ENCODE measurements around the gene PIGN.
A peak's percentile ranks its signal among the peaks of the same experiment; 100 is the strongest.

Gene PIGN

DNA sequence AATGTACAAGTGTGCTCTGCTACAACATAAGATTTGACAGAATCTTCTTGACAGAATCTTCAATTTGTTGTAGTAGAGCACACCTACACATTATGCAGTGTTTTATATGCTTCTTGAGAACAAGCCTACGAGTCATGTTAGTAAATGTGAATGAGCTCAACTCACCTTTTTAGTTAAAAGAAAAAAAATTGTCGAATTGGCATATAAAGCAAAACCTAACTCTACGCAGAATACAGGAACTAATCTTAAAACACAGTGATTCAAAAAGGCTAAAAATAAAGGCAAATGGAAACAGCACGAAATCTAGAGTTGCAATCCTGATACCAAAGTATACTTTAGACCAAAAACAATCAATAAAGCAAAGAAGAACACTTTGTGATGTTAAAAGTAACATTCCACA lies 87.9 kb downstream of the PIGN start:
- no peak for DNase-seq (ENCODE audit: low read depth)
- TF ChIP-seq MYC (IDR thresholded peaks at IDR 0.05; ENCODE audit: low read depth, low read length) = no peak
- no peak for TF ChIP-seq MAX (IDR thresholded peaks at IDR 0.05; ENCODE audit: low read depth, low read length)
- TF ChIP-seq POLR2A (IDR thresholded peaks at IDR 0.05; ENCODE audit: extremely low read depth, insufficient read length) = no peak
- TF ChIP-seq, protein P1, sequence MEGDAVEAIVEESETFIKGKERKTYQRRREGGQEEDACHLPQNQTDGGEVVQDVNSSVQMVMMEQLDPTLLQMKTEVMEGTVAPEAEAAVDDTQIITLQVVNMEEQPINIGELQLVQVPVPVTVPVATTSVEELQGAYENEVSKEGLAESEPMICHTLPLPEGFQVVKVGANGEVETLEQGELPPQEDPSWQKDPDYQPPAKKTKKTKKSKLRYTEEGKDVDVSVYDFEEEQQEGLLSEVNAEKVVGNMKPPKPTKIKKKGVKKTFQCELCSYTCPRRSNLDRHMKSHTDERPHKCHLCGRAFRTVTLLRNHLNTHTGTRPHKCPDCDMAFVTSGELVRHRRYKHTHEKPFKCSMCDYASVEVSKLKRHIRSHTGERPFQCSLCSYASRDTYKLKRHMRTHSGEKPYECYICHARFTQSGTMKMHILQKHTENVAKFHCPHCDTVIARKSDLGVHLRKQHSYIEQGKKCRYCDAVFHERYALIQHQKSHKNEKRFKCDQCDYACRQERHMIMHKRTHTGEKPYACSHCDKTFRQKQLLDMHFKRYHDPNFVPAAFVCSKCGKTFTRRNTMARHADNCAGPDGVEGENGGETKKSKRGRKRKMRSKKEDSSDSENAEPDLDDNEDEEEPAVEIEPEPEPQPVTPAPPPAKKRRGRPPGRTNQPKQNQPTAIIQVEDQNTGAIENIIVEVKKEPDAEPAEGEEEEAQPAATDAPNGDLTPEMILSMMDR (IDR thresholded peaks at IDR 0.05; ENCODE audit: low read depth, low read length) = no peak
- H3K4me3 ChIP-seq (ENCODE audit: low read depth, low read length) = no peak overlapping the region

GRCh38 chr18:62097698-62098097 lies 89.2 kb downstream of the PIGN start:
- no peak for TF ChIP-seq POLR2A (IDR thresholded peaks at IDR 0.05; ENCODE audit: extremely low read depth, insufficient read length)
- no peak overlapping the region for H3K4me3 ChIP-seq (ENCODE audit: low read depth, low read length)
- DNase-seq (ENCODE audit: low read depth) = no peak

DNA sequence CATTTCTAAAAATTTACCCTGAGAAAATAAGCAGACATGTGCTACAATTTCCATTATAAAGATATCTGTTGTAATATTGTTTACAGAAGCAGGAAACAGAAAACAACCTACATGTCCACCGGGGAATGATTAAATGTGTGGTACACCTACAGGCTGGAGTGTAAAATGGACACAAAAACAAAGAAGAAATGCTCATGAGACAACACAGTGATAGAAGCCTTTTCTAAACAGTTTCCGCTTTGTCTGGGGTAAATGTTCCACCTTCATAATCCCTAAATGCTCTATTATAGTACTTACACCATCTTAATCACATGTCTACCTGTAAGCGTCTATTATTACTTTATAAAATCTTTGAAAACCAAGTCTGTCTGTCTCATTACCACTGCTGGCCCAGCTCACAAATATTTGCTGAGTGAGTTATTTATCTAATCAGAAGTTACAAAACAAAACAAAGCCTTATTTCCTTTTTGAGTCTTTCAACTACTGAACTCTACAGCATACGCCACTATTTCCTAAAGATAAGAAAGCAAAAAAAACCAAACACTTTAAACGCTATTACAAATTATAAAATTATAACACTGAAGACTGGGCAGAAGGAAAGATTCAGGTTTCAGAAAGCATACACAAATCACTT lies 95.3 kb downstream of the PIGN start:
- no peak overlapping the region for H3K4me3 ChIP-seq (ENCODE audit: low read depth, low read length)
- DNase-seq (ENCODE audit: low read depth) = no peak
- TF ChIP-seq MAX (IDR thresholded peaks at IDR 0.05; ENCODE audit: low read depth, low read length) (no peak), MYC (IDR thresholded peaks at IDR 0.05; ENCODE audit: low read depth, low read length) (no peak)

DNA sequence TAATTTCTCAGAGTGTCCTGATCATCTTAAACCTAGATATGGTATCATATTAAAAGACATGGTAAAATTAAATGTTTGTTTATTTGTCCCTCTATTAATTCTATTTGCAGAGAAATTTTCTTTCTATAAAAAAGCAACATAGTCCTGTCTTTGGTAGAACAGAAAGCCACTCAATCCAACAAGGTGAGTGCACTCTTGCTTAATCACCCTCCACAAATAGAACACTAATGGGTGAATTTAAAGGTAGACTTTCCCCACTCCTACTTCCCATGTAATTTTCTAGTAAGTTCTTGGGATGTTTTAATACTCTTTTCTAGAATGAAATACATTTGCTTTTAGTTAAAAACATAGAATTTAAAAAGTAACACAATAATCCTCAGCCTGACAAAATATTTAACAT lies 97.7 kb downstream of the PIGN start:
- DNase-seq (ENCODE audit: low read depth) = no peak
- TF ChIP-seq MYC (IDR thresholded peaks at IDR 0.05; ENCODE audit: low read depth, low read length) (no peak), POLR2A (IDR thresholded peaks at IDR 0.05; ENCODE audit: extremely low read depth, insufficient read length) (no peak), MAX (IDR thresholded peaks at IDR 0.05; ENCODE audit: low read depth, low read length) (no peak)
- TF ChIP-seq, protein P1 (IDR thresholded peaks at IDR 0.05; ENCODE audit: low read depth, low read length) = no peak
- no peak overlapping the region for H3K4me3 ChIP-seq (ENCODE audit: low read depth, low read length)

DNA sequence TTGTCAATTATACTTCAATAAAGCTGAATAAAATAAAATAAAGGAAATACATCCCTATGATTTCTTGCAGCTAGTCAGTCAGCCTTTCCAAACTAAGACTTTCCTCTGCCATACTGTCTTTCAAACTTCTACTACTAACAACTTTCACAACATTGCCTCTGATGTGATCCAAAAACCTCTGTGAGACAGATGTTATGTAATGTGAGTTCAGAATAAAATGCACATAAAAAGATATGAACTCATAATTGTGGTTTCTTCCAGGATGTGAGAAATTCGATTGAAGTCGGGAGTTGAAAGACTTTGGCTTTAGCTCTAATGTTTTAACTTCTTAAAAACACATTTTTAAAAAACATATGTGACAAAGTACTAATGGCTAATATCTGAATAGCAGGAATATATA lies 98.7 kb downstream of the PIGN start:
- no peak overlapping the region for H3K4me3 ChIP-seq (ENCODE audit: low read depth, low read length)
- TF ChIP-seq, protein P1 (IDR thresholded peaks at IDR 0.05; ENCODE audit: low read depth, low read length) = no peak
- TF ChIP-seq MYC (IDR thresholded peaks at IDR 0.05; ENCODE audit: low read depth, low read length) = no peak
- no peak for TF ChIP-seq MAX (IDR thresholded peaks at IDR 0.05; ENCODE audit: low read depth, low read length)
- no peak for TF ChIP-seq POLR2A (IDR thresholded peaks at IDR 0.05; ENCODE audit: extremely low read depth, insufficient read length)
- no peak for DNase-seq (ENCODE audit: low read depth)

GRCh38 chr18:62085756-62086155 lies 101.1 kb downstream of the PIGN start:
- peak; percentile 58 for DNase-seq (ENCODE audit: low read depth)
- TF ChIP-seq MYC (IDR thresholded peaks at IDR 0.05; ENCODE audit: low read depth, low read length) (no peak), POLR2A (IDR thresholded peaks at IDR 0.05; ENCODE audit: extremely low read depth, insufficient read length) (no peak)
- TF ChIP-seq, protein P1 (IDR thresholded peaks at IDR 0.05; ENCODE audit: low read depth, low read length) = no peak

GRCh38 chr18:62081761-62082294 lies 105.0 kb downstream of the PIGN start:
- TF ChIP-seq, protein P1 (IDR thresholded peaks at IDR 0.05; ENCODE audit: low read depth, low read length) = no peak
- no peak for TF ChIP-seq MYC (IDR thresholded peaks at IDR 0.05; ENCODE audit: low read depth, low read length)
- no peak for TF ChIP-seq POLR2A (IDR thresholded peaks at IDR 0.05; ENCODE audit: extremely low read depth, insufficient read length)
- no peak for TF ChIP-seq MAX (IDR thresholded peaks at IDR 0.05; ENCODE audit: low read depth, low read length)
- no peak for DNase-seq (ENCODE audit: low read depth)
- no peak overlapping the region for H3K4me3 ChIP-seq (ENCODE audit: low read depth, low read length)

More at GRCh38 chr18:62085756-62086155, 101.1 kb downstream of the PIGN start:
- H3K4me3 ChIP-seq (ENCODE audit: low read depth, low read length) = no peak overlapping the region
